Activated naive CD4-positive, alpha-beta T cell (primary cell): Measurements from ENCODE around the gene MAPT.

ENCODE experiments used
- DNase-seq, 4 experiments: peaks; one replicate each; lab custom pipeline; 2025; lab: John Stamatoyannopoulos, UW

MAPT gene

GRCh38 chr17:45894022-45894784 is at the start of gene MAPT:
MAPT (plus strand) TSS chr17:45894554; CDS start chr17:45962338, 67,784 bp downstream.
- peak; percentile 37 to 73 (median 46) for DNase-seq

GRCh38 chr17:45844695-45845375 is 49.5 kb upstream of the MAPT start, which contains the start of gene SPPL2C:
SPPL2C (plus strand) TSS chr17:45844881; CDS start chr17:45844907, 26 bp downstream.
- no peak for DNase-seq

GRCh38 chr17:45845376-45846185 is 48.8 kb upstream of the MAPT start:
- DNase-seq: no peak

- no peak for DNase-seq
Measured at GRCh38 chr17:45846223-45846622, 48.1 kb upstream of the MAPT start.

- no peak for DNase-seq
Measured at GRCh38 chr17:45846646-45847045, 47.7 kb upstream of the MAPT start.

- DNase-seq: no peak
Measured at GRCh38 chr17:45847101-45847500, 47.3 kb upstream of the MAPT start.

GRCh38 chr17:45847747-45848146 is 46.6 kb upstream of the MAPT start:
- no peak for DNase-seq

- no peak for DNase-seq
Measured at GRCh38 chr17:45848405-45848804, 45.9 kb upstream of the MAPT start.

GRCh38 chr17:45848868-45849535 is 45.4 kb upstream of the MAPT start:
- no peak for DNase-seq

GRCh38 chr17:45849536-45849990 is 44.8 kb upstream of the MAPT start:
- DNase-seq: no peak

GRCh38 chr17:45850011-45850410 is 44.3 kb upstream of the MAPT start:
- no peak for DNase-seq

GRCh38 chr17:45850468-45850867 is 43.9 kb upstream of the MAPT start:
- DNase-seq: no peak

GRCh38 chr17:45851022-45851421 is 43.3 kb upstream of the MAPT start:
- DNase-seq: no peak

GRCh38 chr17:45851464-45851863 is 42.9 kb upstream of the MAPT start:
- no peak for DNase-seq

- DNase-seq: no peak
Measured at GRCh38 chr17:45851873-45852272, 42.5 kb upstream of the MAPT start.

GRCh38 chr17:45852535-45853297 is 41.6 kb upstream of the MAPT start:
- DNase-seq: peak in 3 of 4 experiments; percentile 18 to 47 (median 35)

GRCh38 chr17:45854209-45854608 is 40.1 kb upstream of the MAPT start:
- no peak for DNase-seq

GRCh38 chr17:45855691-45856336 is 38.5 kb upstream of the MAPT start:
- DNase-seq: no peak

- DNase-seq: no peak
Measured at GRCh38 chr17:45857977-45858708, 36.2 kb upstream of the MAPT start.

GRCh38 chr17:45861165-45861564 is 33.2 kb upstream of the MAPT start:
- DNase-seq: no peak
